HG02938 (cell line): Measurements from ENCODE around the gene CARD10.

Experiments
- ATAC-seq: cut with Tn5 transposase; IDR thresholded peaks from one replicate; pipeline ENCODE4 v1.9.1; 2021; ENCODE audit warnings: mild to moderate bottlenecking, moderate library complexity; ENCODE audit not compliant: unreplicated experiment

CARD10 gene

GRCh38 chr22:37519268-37520195 is at the start of gene CARD10:
Gene CARD10, minus strand, starts transcription at chr22:37519415. Its CDS starts 215 bp downstream, at chr22:37519200.
- no peak for ATAC-seq

GRCh38 chr22:37568448-37569008 is 49.3 kb upstream of the CARD10 start:
- ATAC-seq, result no peak

- ATAC-seq, result no peak
These were observed 48.8 kb upstream of the CARD10 start for GRCh38 chr22:37568012-37568411.

- no peak for ATAC-seq
These were observed 47.9 kb upstream of the CARD10 start for GRCh38 chr22:37566903-37567798.

- ATAC-seq, result no peak
These were observed 47.2 kb upstream of the CARD10 start for GRCh38 chr22:37566329-37566837.

- no peak for ATAC-seq
These were observed 46.6 kb upstream of the CARD10 start for GRCh38 chr22:37565830-37566229.

GRCh38 chr22:37564111-37564711 is 45.0 kb upstream of the CARD10 start:
- ATAC-seq, result no peak

GRCh38 chr22:37563153-37564081 is 44.2 kb upstream of the CARD10 start:
- ATAC-seq, result no peak

- ATAC-seq, result no peak
These were observed 43.0 kb upstream of the CARD10 start for GRCh38 chr22:37562049-37562875.

- ATAC-seq, result no peak
These were observed 42.2 kb upstream of the CARD10 start for GRCh38 chr22:37561212-37562048.

GRCh38 chr22:37560608-37561211 is 41.5 kb upstream of the CARD10 start:
- no peak for ATAC-seq

- no peak for ATAC-seq
These were observed 40.8 kb upstream of the CARD10 start, which contains the start of gene CDC42EP1 for GRCh38 chr22:37559901-37560607. Gene CDC42EP1, plus strand, starts transcription at chr22:37560480. Its CDS starts 5,870 bp downstream, at chr22:37566350.

- ATAC-seq, result no peak
These were observed 40.3 kb upstream of the CARD10 start for GRCh38 chr22:37559521-37559900.

- no peak for ATAC-seq
These were observed 39.6 kb upstream of the CARD10 start for GRCh38 chr22:37558815-37559214.

GRCh38 chr22:37557321-37558001 is 38.2 kb upstream of the CARD10 start:
- no peak for ATAC-seq

GRCh38 chr22:37556710-37557109 is 37.5 kb upstream of the CARD10 start:
- ATAC-seq, result no peak
